Measurements from ENCODE around the gene KRT80. TPM values are rescaled to one million over a fixed set of nuclear protein-coding genes. Genes with fewer than 3 reads are reported as not detected.

The KRT80 gene
- polyA plus RNA-seq, 4 donors, result 0.13 to 3.2 (median 0.58) TPM

DNA sequence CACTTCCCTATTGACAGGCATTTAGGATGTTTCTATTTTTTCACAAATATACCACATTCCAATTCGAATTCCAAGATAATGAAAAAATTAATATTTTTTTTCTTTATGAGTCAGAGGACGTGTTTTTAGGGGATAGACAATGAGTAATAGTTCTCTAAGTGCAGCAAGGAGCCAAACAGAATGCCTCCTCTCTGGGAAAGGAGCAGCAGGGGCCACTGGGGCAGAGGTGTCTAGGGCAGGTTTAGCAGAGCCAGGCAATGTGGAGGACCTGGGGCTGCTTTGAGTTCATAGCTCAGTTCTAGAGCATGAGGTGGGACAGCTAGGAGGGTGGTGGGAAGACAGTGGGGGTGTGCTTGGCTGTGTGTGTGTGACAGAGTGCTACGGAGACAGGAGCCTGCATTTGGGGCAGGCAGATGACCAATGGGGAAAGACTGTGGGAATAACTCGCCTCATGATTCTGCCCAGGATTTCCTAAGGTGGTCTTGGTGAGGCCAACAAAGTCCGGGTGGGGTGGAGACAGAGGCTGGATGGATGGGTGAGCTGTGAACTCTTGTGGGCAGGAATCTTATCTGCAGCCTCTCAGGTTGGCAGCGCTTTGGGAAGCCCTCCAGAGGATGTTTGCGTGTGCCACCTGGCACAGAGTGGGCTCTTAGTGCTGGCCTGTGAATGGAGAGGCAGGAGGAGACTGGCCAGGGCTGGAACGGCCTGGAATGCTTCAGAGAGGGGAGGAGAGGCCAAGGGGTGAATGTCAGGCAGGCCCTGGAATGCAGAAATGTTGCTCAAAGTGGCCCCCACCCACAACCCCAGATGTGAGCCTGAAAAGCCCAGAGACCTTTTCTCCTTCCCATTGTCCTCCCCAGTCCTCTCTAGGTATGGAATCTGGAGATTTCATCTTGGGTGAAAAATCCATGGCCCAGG is 38.8 kb upstream of the KRT80 start:
- WGBS, 3 donors, result 62 to 65% (median 63%) methylated on average over 8 of the region's 8 CpGs

DNA sequence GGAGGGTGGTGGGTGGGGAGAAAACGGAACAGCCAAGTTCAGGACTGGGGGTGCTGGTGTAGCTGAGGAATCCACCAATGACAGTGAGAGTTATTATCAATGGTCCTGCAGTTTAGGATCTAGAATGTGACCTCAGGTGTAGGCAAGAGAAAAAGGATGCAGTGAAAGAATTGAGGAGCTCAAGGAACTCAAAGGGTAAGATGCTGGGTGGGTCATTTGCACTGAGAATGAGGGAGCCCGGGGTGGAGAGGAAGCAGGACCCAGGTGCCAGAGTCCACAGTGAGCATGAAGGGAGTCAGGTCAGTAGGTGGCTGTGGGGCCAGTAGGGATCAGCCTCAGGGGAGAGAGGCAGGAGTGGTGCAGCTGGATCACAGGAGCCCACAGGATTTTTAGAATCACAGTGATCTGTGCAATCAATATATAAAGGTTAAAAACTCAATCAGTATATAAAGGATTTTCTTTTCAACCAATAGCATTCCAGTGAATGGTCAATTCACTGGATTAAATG is 38.1 kb upstream of the KRT80 start:
- FAIRE-seq (no peak), DNase-seq (no peak)
- Histone ChIP-seq H3K36me3 (ENCODE audit: control insufficient read depth in 3 of 3, insufficient read depth in 2 of 3, low read depth in 1 of 3, low read length in 3 of 3) (no peaks in the 10 kb centered on the region), H3K27me3 (ENCODE audit: control insufficient read depth in 3 of 3, insufficient read depth in 3 of 3, low read length in 3 of 3) (peaks cover 0 to 22% (median 5%) of the 10 kb centered on the region in 3 donors), H3K9me3 (ENCODE audit: control insufficient read depth in 2 of 2, insufficient read depth in 1 of 2, low read depth in 1 of 2, low read length in 1 of 2) (no peaks in the 10 kb centered on the region), H3K4me1 (ENCODE audit: control insufficient read depth in 3 of 3, insufficient read depth in 2 of 3, low read depth in 1 of 3, low read length in 2 of 3) (peaks cover 0 to 5% (median 0%) of the 10 kb centered on the region in 3 donors), H3K27ac (ENCODE audit: low read depth in 1 of 3, low read length in 2 of 3) (no peak overlapping the region), H3K4me3 (ENCODE audit: low read depth in 1 of 3, low read length in 3 of 3) (no peak overlapping the region)
- 42 to 68% (median 58%) methylated on average over 2 of the region's 2 CpGs for WGBS, 3 donors

More for the DNA sequence above, 38.8 kb upstream of the KRT80 start:
- Histone ChIP-seq H3K27ac (ENCODE audit: low read depth in 1 of 3, low read length in 2 of 3) (no peak overlapping the region), H3K4me3 (ENCODE audit: low read depth in 1 of 3, low read length in 3 of 3) (no peak overlapping the region), H3K27me3 (ENCODE audit: control insufficient read depth in 3 of 3, insufficient read depth in 3 of 3, low read length in 3 of 3) (peaks cover 0 to 22% (median 5%) of the 10 kb centered on the region in 3 donors), H3K4me1 (ENCODE audit: control insufficient read depth in 3 of 3, insufficient read depth in 2 of 3, low read depth in 1 of 3, low read length in 2 of 3) (peaks cover 0 to 12% (median 0%) of the 10 kb centered on the region in 3 donors), H3K9me3 (ENCODE audit: control insufficient read depth in 2 of 2, insufficient read depth in 1 of 2, low read depth in 1 of 2, low read length in 1 of 2) (no peaks in the 10 kb centered on the region), H3K36me3 (ENCODE audit: control insufficient read depth in 3 of 3, insufficient read depth in 2 of 3, low read depth in 1 of 3, low read length in 3 of 3) (no peaks in the 10 kb centered on the region)
- no peak for DNase-seq
- no peak for FAIRE-seq

DNA sequence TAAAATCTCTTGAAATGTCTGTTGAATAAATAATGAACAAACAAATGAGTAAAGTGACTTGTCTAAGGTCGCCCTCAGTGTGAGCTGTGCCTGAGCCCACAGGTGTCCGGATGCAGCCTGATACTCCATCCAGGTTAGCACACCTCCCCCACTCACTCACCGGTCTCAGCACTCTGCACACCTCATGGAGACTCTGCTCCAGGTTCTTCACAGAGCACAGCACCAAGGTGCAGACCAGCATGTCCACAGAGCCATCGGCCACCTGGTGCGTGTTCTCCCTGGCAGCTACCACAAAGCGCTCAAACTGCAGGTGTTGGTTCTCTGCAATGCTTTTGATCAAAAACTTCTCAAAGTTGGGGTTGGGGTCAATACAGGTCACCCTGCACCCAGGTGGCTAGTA is 37.1 kb upstream of the KRT80 start:
- no peaks in the 10 kb centered on the region for H3K36me3 ChIP-seq (ENCODE audit: control insufficient read depth in 3 of 3, insufficient read depth in 2 of 3, low read depth in 1 of 3, low read length in 3 of 3)
- no peak for FAIRE-seq
- peaks cover 0 to 22% (median 6%) of the 10 kb centered on the region in 3 donors for H3K27me3 ChIP-seq (ENCODE audit: control insufficient read depth in 3 of 3, insufficient read depth in 3 of 3, low read length in 3 of 3)
- H3K4me3 ChIP-seq (ENCODE audit: low read depth in 1 of 3, low read length in 3 of 3), result no peak overlapping the region
- no peaks in the 10 kb centered on the region for H3K9me3 ChIP-seq (ENCODE audit: control insufficient read depth in 2 of 2, insufficient read depth in 1 of 2, low read depth in 1 of 2, low read length in 1 of 2)
- H3K27ac ChIP-seq (ENCODE audit: low read depth in 1 of 3, low read length in 2 of 3), result no peak overlapping the region
- DNase-seq, result no peak
- peaks cover 0 to 5% (median 0%) of the 10 kb centered on the region in 3 donors for H3K4me1 ChIP-seq (ENCODE audit: control insufficient read depth in 3 of 3, insufficient read depth in 2 of 3, low read depth in 1 of 3, low read length in 2 of 3)
- 84 to 93% (median 89%) methylated on average over 6 of the region's 6 CpGs for WGBS, 3 donors

DNA sequence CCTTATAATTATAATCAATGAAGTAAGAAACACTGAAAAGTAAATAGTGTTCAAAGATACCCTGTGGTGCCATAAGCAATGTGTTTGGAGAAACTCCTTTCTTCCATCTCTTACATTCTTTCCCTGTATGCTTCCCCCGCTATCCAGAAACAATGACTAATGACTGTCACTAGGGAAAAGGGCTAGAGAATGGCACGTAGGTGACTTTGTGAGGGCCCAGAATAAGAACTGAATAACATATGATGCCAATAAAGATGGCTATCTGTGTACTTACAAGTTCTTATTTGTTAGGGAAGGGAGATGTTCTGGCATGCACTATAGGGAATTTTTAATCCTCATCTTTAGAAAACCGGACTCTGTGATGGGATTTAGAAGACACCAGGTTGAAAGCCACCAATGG is 36.6 kb upstream of the KRT80 start:
- DNase-seq, result no peak
- FAIRE-seq, result no peak

DNA sequence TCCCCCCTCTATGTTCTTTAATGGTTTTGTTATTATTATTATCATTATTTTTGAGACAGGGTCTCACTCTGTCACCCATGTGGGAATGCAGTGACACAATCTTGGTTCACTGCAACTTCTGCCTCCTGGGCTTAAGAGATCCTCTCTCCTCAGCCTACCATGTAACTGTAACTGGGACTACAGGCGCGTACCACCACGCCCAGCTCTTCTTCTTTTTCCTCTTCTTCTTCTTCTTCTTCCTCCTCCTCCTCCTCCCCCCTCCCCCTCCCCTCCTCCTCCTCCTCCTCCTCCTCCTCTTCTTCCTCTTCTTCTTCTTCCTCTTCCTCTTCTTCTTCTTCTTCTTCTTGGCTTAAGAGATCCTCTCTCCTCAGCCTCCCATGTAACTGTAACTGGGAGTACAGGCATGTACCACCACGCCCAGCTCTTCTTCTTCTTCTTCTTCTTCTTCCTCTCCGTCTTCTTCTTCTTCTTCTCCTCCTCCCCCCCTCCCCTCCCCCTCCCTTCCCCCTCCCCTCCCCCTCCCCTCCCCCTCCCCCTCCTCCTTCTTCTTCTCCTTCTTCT is 35.9 kb upstream of the KRT80 start:
- H3K4me3 ChIP-seq (ENCODE audit: low read depth in 1 of 3, low read length in 3 of 3), result no peak overlapping the region
- FAIRE-seq (no peak), DNase-seq (no peak)
- no peaks in the 10 kb centered on the region for H3K36me3 ChIP-seq (ENCODE audit: control insufficient read depth in 3 of 3, insufficient read depth in 2 of 3, low read depth in 1 of 3, low read length in 3 of 3)
- peaks cover 0 to 11% (median 3%) of the 10 kb centered on the region in 3 donors for H3K27me3 ChIP-seq (ENCODE audit: control insufficient read depth in 3 of 3, insufficient read depth in 3 of 3, low read length in 3 of 3)
- H3K27ac ChIP-seq (ENCODE audit: low read depth in 1 of 3, low read length in 2 of 3), result no peak overlapping the region
- 73 to 83% (median 82%) methylated on average over 5 of the region's 5 CpGs for WGBS, 3 donors
- H3K4me1 ChIP-seq (ENCODE audit: control insufficient read depth in 3 of 3, insufficient read depth in 2 of 3, low read depth in 1 of 3, low read length in 2 of 3), result peaks cover 0 to 10% (median 0%) of the 10 kb centered on the region in 3 donors
- H3K9me3 ChIP-seq (ENCODE audit: control insufficient read depth in 2 of 2, insufficient read depth in 1 of 2, low read depth in 1 of 2, low read length in 1 of 2), result no peaks in the 10 kb centered on the region

More for the DNA sequence above, 36.6 kb upstream of the KRT80 start:
- H3K27me3 ChIP-seq (ENCODE audit: control insufficient read depth in 3 of 3, insufficient read depth in 3 of 3, low read length in 3 of 3), result peaks cover 0 to 16% (median 2%) of the 10 kb centered on the region in 3 donors
- peaks cover 0 to 6% (median 0%) of the 10 kb centered on the region in 3 donors for H3K4me1 ChIP-seq (ENCODE audit: control insufficient read depth in 3 of 3, insufficient read depth in 2 of 3, low read depth in 1 of 3, low read length in 2 of 3)
- H3K27ac ChIP-seq (ENCODE audit: low read depth in 1 of 3, low read length in 2 of 3), result no peak overlapping the region
- WGBS, 3 donors, result 28 to 55% (median 49%) methylated on average over 3 of the region's 3 CpGs
- H3K36me3 ChIP-seq (ENCODE audit: control insufficient read depth in 3 of 3, insufficient read depth in 2 of 3, low read depth in 1 of 3, low read length in 3 of 3), result no peaks in the 10 kb centered on the region
- no peaks in the 10 kb centered on the region for H3K9me3 ChIP-seq (ENCODE audit: control insufficient read depth in 2 of 2, insufficient read depth in 1 of 2, low read depth in 1 of 2, low read length in 1 of 2)
- no peak overlapping the region for H3K4me3 ChIP-seq (ENCODE audit: low read depth in 1 of 3, low read length in 3 of 3)

DNA sequence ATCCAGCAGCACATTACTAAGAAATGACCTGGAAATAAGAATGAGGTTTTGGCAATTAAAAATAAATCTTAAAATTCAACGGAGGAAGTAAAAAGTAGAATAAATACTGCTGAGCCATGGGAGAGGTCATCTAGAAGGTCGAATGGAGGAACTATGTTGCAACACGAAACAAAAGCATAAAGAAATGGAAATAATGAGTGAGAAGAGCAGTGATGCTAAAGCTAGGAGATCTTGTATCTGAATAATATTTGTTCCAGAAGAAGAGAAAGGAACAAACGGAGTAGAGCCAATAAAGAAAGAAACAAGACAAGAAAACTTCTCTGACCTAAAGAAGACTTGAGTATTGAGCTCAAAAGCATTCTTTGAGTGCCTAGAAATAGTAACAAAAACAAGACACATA is 34.6 kb upstream of the KRT80 start:
- Histone ChIP-seq H3K36me3 (ENCODE audit: control insufficient read depth in 3 of 3, insufficient read depth in 2 of 3, low read depth in 1 of 3, low read length in 3 of 3) (no peaks in the 10 kb centered on the region), H3K4me3 (ENCODE audit: low read depth in 1 of 3, low read length in 3 of 3) (no peak overlapping the region), H3K27me3 (ENCODE audit: control insufficient read depth in 3 of 3, insufficient read depth in 3 of 3, low read length in 3 of 3) (peaks cover 0 to 3% (median 0%) of the 10 kb centered on the region in 3 donors), H3K27ac (ENCODE audit: low read depth in 1 of 3, low read length in 2 of 3) (no peak overlapping the region), H3K4me1 (ENCODE audit: control insufficient read depth in 3 of 3, insufficient read depth in 2 of 3, low read depth in 1 of 3, low read length in 2 of 3) (peaks cover 0 to 17% (median 0%) of the 10 kb centered on the region in 3 donors), H3K9me3 (ENCODE audit: control insufficient read depth in 2 of 2, insufficient read depth in 1 of 2, low read depth in 1 of 2, low read length in 1 of 2) (no peaks in the 10 kb centered on the region)
- FAIRE-seq (no peak), DNase-seq (no peak)
- 65 to 70% (median 69%) methylated on average over 4 of the region's 4 CpGs for WGBS, 3 donors

DNA sequence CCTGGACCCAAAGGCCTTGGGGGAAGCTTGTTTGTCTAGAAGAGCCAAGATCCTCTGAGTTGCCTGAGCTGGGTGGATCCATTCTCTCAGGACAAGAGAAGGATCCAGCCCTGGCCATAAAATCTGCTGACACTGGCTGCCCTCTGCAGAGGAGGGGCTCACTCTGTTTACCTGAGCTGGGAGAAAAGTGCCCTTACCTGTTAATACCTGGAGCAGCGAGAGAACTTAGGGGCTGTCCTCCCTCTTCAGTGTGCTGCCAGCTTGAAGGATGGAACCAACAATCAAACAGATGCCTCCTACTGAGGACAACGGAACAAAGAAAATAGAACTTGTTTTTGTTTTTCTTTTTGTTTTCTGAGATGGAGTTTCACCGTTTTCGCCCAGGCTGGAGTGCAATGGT is 33.9 kb upstream of the KRT80 start:
- no peak for DNase-seq
- FAIRE-seq, result no peak
- WGBS, 3 donors, result 82 to 89% (median 83%) methylated on average over 4 of the region's 4 CpGs

DNA sequence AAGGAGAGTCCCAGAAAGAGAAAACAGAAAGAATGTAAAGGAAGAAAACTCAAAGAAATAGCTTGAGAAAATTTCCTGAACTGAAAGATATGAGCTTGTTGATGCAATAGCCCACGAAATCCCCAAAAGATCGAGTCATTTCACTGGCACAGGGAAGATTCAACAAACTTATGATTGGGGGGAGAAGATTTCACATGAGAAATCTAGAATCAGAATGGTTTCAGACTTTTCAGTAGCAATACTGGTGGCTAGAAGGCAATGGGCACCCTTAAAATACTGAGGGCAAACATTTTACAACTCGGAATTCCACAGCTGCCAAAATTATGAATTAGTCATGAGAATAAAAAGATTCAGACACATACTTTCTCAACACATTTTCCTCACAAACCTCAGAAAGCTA is 32.3 kb upstream of the KRT80 start:
- H3K27me3 ChIP-seq (ENCODE audit: control insufficient read depth in 3 of 3, insufficient read depth in 3 of 3, low read length in 3 of 3), result peaks cover 0 to 7% (median 0%) of the 10 kb centered on the region in 3 donors
- H3K36me3 ChIP-seq (ENCODE audit: control insufficient read depth in 3 of 3, insufficient read depth in 2 of 3, low read depth in 1 of 3, low read length in 3 of 3), result no peaks in the 10 kb centered on the region
- DNase-seq (no peak), FAIRE-seq (no peak)
- peaks cover 0 to 17% (median 0%) of the 10 kb centered on the region in 3 donors for H3K4me1 ChIP-seq (ENCODE audit: control insufficient read depth in 3 of 3, insufficient read depth in 2 of 3, low read depth in 1 of 3, low read length in 2 of 3)
- H3K27ac ChIP-seq (ENCODE audit: low read depth in 1 of 3, low read length in 2 of 3), result no peak overlapping the region
- 59 to 79% (median 68%) methylated on average over 3 of the region's 3 CpGs for WGBS, 3 donors
- H3K9me3 ChIP-seq (ENCODE audit: control insufficient read depth in 2 of 2, insufficient read depth in 1 of 2, low read depth in 1 of 2, low read length in 1 of 2), result no peaks in the 10 kb centered on the region
- H3K4me3 ChIP-seq (ENCODE audit: low read depth in 1 of 3, low read length in 3 of 3), result no peak overlapping the region

More for the DNA sequence above, 33.9 kb upstream of the KRT80 start:
- Histone ChIP-seq H3K27ac (ENCODE audit: low read depth in 1 of 3, low read length in 2 of 3) (no peak overlapping the region), H3K4me1 (ENCODE audit: control insufficient read depth in 3 of 3, insufficient read depth in 2 of 3, low read depth in 1 of 3, low read length in 2 of 3) (peaks cover 0 to 17% (median 0%) of the 10 kb centered on the region in 3 donors), H3K9me3 (ENCODE audit: control insufficient read depth in 2 of 2, insufficient read depth in 1 of 2, low read depth in 1 of 2, low read length in 1 of 2) (no peaks in the 10 kb centered on the region), H3K36me3 (ENCODE audit: control insufficient read depth in 3 of 3, insufficient read depth in 2 of 3, low read depth in 1 of 3, low read length in 3 of 3) (no peaks in the 10 kb centered on the region), H3K27me3 (ENCODE audit: control insufficient read depth in 3 of 3, insufficient read depth in 3 of 3, low read length in 3 of 3) (peaks cover 0 to 3% (median 0%) of the 10 kb centered on the region in 3 donors), H3K4me3 (ENCODE audit: low read depth in 1 of 3, low read length in 3 of 3) (no peak overlapping the region)

Data from small intestine (tissue), 7 donors.